Calu3 (cell line): ENCODE results near the gene RNF222. TPM values are rescaled to one million over a fixed set of nuclear protein-coding genes. Genes with fewer than 3 reads are reported as not detected.

Experiments used
- BruUV-seq: library from RNA; stranded (reverse); fragments of 400-500 nt; replicated peaks from 2 replicates; lab custom pipeline; 2021; lab: Mats Ljungman, UMichigan
- CTCF ChIA-PET: fragments of 300-600 bp; sonication (Branson Sonifier 250); formaldehyde crosslinking; loops from one replicate; lab custom pipeline; 2022; ENCODE audit warnings: antibody characterized with exemption; lab: Charles Lee
- DNase-seq: peaks from one replicate; pipeline ENCODE4 v3.0.0; 2022
- H3K27ac Mint-ChIP-seq: one replicate; pipeline ENCODE4 v1.8.0; 2022; ENCODE audit warnings: mixed read lengths; ENCODE audit not compliant: unreplicated experiment
- H3K27me3 Mint-ChIP-seq: one replicate; pipeline ENCODE4 v1.8.0; 2022; ENCODE audit warnings: mixed read lengths; ENCODE audit not compliant: unreplicated experiment
- H3K36me3 Mint-ChIP-seq: one replicate; pipeline ENCODE4 v1.8.0; 2022; ENCODE audit warnings: mild to moderate bottlenecking, moderate library complexity, mixed read lengths; ENCODE audit not compliant: insufficient read depth, unreplicated experiment
- H3K4me1 Mint-ChIP-seq: one replicate; pipeline ENCODE4 v1.8.0; 2022; ENCODE audit warnings: mild to moderate bottlenecking, low read depth, mixed read lengths; ENCODE audit not compliant: unreplicated experiment
- H3K4me3 Mint-ChIP-seq: one replicate; pipeline ENCODE4 v1.8.0; 2022; ENCODE audit warnings: mild to moderate bottlenecking, low read depth, moderate library complexity, mixed read lengths; ENCODE audit not compliant: unreplicated experiment
- H3K9me3 Mint-ChIP-seq: one replicate; pipeline ENCODE4 v1.8.0; 2022; ENCODE audit warnings: low read depth, mixed read lengths; ENCODE audit not compliant: unreplicated experiment
- intact Hi-C: fragments of 100-400 bp; cut with micrococcal nuclease; formaldehyde crosslinking; loops from one replicate; pipeline ENCODE4 v1.10.0; 2022; ENCODE audit not compliant: unreplicated experiment
- total RNA-seq: library from RNA; stranded (reverse); gene quantifications from 2 replicates; pipeline ENCODE4 v1.2.3, GENCODE V29; 2022
- TF ChIP-seq, protein P1 (sequence below): fragments of 200-600 bp; IDR thresholded peaks from one replicate; pipeline ENCODE4 v1.8.0; 2022; ENCODE audit warnings: antibody characterized with exemption; ENCODE audit not compliant: unreplicated experiment

Gene RNF222
- total RNA-seq, 1 experiment from 2014 or later = not detected

DNA sequence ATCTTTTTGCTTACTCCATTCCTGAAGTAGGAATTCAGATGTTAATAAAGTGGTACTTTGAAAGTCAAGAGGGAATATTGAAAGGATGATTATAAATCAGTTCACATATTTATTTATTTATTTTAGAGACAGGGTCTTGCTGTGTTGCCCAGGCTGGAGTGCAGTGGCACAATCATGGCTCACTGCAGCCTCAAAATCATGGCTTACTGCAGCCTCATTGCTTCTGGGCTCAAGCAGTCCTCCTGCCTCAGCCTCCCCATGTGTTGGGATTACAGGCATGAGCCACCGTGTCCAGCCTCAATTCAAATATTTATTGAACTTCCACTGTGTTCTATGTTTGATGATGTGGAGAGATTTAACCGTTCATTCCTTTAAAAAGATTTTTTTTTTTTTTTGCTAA is 44.7 kb upstream of the RNF222 start:
- TF ChIP-seq, protein P1, sequence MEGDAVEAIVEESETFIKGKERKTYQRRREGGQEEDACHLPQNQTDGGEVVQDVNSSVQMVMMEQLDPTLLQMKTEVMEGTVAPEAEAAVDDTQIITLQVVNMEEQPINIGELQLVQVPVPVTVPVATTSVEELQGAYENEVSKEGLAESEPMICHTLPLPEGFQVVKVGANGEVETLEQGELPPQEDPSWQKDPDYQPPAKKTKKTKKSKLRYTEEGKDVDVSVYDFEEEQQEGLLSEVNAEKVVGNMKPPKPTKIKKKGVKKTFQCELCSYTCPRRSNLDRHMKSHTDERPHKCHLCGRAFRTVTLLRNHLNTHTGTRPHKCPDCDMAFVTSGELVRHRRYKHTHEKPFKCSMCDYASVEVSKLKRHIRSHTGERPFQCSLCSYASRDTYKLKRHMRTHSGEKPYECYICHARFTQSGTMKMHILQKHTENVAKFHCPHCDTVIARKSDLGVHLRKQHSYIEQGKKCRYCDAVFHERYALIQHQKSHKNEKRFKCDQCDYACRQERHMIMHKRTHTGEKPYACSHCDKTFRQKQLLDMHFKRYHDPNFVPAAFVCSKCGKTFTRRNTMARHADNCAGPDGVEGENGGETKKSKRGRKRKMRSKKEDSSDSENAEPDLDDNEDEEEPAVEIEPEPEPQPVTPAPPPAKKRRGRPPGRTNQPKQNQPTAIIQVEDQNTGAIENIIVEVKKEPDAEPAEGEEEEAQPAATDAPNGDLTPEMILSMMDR = no peak
- DNase-seq = no peak
- intact Hi-C loops = no loop called here
- Mint-ChIP-seq H3K4me1 (peaks cover 13% of the 10 kb centered on the region), H3K27ac (no peak overlapping the region), H3K27me3 (no peaks in the 10 kb centered on the region), H3K9me3 (no peaks in the 10 kb centered on the region), H3K36me3 (peaks cover 20% of the 10 kb centered on the region), H3K4me3 (no peak overlapping the region)
- CTCF ChIA-PET = no interaction called here
- no TSS peak for BruUV-seq

DNA sequence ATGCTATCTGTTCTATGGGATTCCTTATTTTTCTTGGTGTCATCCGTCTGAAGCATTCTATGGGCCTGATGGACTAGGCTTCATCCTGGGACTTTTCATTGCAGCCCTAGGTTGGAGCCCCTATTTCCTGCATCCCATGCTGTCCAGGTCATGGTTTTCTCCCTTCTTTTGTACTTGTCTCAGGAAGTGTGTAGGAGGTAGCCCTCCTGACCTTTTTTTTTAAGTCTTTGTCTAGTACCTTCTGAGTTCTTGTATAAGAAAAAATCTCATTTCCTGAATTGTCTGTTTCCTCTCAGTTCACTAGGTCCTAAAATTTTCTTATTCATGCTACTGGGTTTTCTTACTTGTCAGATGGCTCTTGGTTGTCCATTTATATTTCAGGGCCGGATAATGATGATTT is 44.1 kb upstream of the RNF222 start:
- no peak overlapping the region for H3K27ac Mint-ChIP-seq

DNA sequence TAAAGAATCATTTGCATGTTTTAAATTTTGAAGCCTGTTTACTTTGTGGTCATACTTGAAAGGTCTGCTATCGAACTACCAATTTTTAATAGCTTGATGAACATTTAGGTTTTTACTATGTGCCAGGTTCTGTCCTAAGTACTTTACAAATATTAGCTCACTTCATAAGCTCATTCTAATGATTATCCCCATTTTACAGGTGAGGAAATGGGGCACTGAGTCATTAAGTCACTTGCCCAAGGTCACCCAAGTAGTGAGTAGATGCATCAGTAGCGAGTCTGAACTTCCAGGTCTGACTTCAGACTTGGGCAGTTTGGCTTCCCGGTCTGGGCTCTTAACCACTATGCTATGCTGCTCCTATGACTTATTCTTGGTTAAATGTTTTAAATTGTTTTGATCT is 42.1 kb upstream of the RNF222 start:
- no TSS peak for BruUV-seq
- TF ChIP-seq, protein P1 = no peak
- no peaks in the 10 kb centered on the region for H3K9me3 Mint-ChIP-seq
- CTCF ChIA-PET = no interaction called here
- peaks cover 38% of the 10 kb centered on the region for H3K36me3 Mint-ChIP-seq
- H3K27ac Mint-ChIP-seq = no peak overlapping the region
- peaks cover 13% of the 10 kb centered on the region for H3K4me1 Mint-ChIP-seq
- DNase-seq = no peak
- no peaks in the 10 kb centered on the region for H3K27me3 Mint-ChIP-seq
- intact Hi-C loops = no loop called here
- no peak overlapping the region for H3K4me3 Mint-ChIP-seq

More for the DNA sequence above, 44.1 kb upstream of the RNF222 start:
- Mint-ChIP-seq H3K9me3 (no peaks in the 10 kb centered on the region), H3K4me3 (no peak overlapping the region), H3K27me3 (no peaks in the 10 kb centered on the region), H3K4me1 (peaks cover 13% of the 10 kb centered on the region), H3K36me3 (peaks cover 21% of the 10 kb centered on the region)
- TF ChIP-seq, protein P1 = no peak
- DNase-seq = no peak
- CTCF ChIA-PET = no interaction called here
- intact Hi-C loops = no loop called here
- no TSS peak for BruUV-seq

DNA sequence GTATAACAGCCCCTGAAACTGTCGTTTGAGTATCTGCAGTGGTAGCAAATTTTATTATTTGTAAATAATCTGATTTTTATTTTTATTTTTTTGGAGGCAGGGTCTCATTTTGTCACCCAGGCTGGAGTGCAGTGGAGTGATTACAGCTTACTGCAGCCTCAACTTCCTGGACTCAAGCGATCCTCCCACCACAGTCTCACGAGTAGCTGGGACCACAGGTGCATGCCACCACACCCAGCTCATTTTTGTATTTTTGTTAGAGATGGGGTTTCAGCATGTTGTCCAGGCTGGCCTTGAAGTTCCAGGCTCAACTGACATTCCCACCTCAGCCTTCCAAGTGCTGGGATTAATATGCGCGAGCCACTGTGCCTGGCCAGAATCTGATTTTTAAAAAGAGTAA is 40.8 kb upstream of the RNF222 start:
- BruUV-seq = no TSS peak
- Mint-ChIP-seq H3K36me3 (peaks cover 38% of the 10 kb centered on the region), H3K4me1 (peaks cover 13% of the 10 kb centered on the region), H3K27me3 (no peaks in the 10 kb centered on the region), H3K9me3 (no peaks in the 10 kb centered on the region), H3K4me3 (no peak overlapping the region), H3K27ac (no peak overlapping the region)
- DNase-seq = no peak
- CTCF ChIA-PET = no interaction called here
- intact Hi-C loops = no loop called here
- TF ChIP-seq, protein P1 = no peak
